ENCODE data around the gene DDX59. TPM values are rescaled to one million over a fixed set of nuclear protein-coding genes. Genes with fewer than 3 reads are reported as not detected.

DDX59 gene
- total RNA-seq, 1 experiment from 2014 or later: 16.0 TPM

DNA sequence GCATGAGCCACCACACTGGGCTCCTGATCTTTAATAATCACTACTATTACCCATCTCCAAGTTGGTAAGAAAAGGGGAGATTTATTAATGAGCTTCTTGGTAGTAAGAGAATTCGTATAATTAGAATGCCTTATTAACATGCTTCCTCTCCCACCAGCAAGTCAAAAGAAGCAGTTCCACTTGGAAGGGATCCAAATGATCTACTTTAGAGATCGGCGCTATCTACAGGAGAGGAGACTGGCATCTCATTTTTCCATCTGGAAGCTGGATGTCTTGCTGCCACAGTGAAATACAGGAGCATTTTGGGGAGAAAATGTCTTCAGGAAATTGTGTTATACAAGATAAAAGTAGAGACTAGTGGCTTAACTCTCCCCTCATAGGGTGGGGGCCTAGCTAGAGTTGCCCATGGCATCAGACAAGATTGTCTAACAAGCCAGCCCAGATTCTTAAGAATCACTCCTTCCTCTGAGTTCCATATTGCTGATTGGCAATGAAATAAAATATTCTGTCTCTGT lies 35.3 kb upstream of the DDX59 start:
- CTCF ChIA-PET: no interaction called here
- no TSS peak for BruUV-seq (replicated peaks)
- RAD21 ChIA-PET (ENCODE audit: low non-redundant PET in 1 of 2, low total read pairs in 2 of 2, uncharacterized antibody in 2 of 2, unreplicated experiment in 2 of 2): no interaction called here
- Histone ChIP-seq H3K9me3 (ENCODE audit: control insufficient read depth in 1 of 2, insufficient read depth in 1 of 2, low read depth in 1 of 2, low read length in 2 of 2) (no peaks in the 10 kb centered on the region), H3K36me3 (ENCODE audit: control insufficient read depth in 1 of 2, insufficient read depth in 2 of 2, low read length in 2 of 2) (no peaks in the 10 kb centered on the region), H3K9me2 (ENCODE audit: insufficient read depth) (no peaks in the 10 kb centered on the region), H4K20me1 (ENCODE audit: insufficient read depth) (no peaks in the 10 kb centered on the region), H3K27me3 (ENCODE audit: insufficient read depth, low read length) (no peaks in the 10 kb centered on the region), H3K27ac (ENCODE audit: low read depth, low read length) (no peak overlapping the region), H3K9ac (ENCODE audit: low read length) (no peak overlapping the region), H3K4me2 (ENCODE audit: low read length) (no peak overlapping the region), H3K79me2 (ENCODE audit: insufficient read depth, low read length) (no peaks in the 10 kb centered on the region), H2AFZ (ENCODE audit: low read depth, low read length, poor library complexity, severe bottlenecking) (no peak overlapping the region), H3K4me1 (ENCODE audit: control insufficient read depth in 1 of 2, insufficient read depth in 2 of 2, low read length in 2 of 2) (no peaks in the 10 kb centered on the region), H3K4me3 (replicated peaks in 1 of 2; ENCODE audit: low read depth in 1 of 2, low read length in 2 of 2) (no peak overlapping the region)
- POLR2A ChIA-PET: no interaction called here
- DNase-seq (ENCODE audit: low read depth, low spot score) (no peak), ATAC-seq (no peak)
- intact Hi-C loops (cut with micrococcal nuclease): no loop called here
- no peak for TF ChIP-seq EZH2phosphoT487 (IDR thresholded peaks at IDR 0.05; ENCODE audit: borderline replicate concordance)
- no peak for TF ChIP-seq SIN3A (IDR thresholded peaks at IDR 0.05; ENCODE audit: low read depth)
- TF ChIP-seq TCF7L2 (IDR thresholded peaks at IDR 0.05; ENCODE audit: borderline replicate concordance, extremely low read depth, insufficient read depth, insufficient read length): no peak
- no peak for TF ChIP-seq ELF1 (IDR thresholded peaks at IDR 0.05; ENCODE audit: borderline replicate concordance, low read depth)
- no peak for TF ChIP-seq POLR2AphosphoS5 (IDR thresholded peaks at IDR 0.05; ENCODE audit: low read depth, low read length)
- TF ChIP-seq, protein P1, sequence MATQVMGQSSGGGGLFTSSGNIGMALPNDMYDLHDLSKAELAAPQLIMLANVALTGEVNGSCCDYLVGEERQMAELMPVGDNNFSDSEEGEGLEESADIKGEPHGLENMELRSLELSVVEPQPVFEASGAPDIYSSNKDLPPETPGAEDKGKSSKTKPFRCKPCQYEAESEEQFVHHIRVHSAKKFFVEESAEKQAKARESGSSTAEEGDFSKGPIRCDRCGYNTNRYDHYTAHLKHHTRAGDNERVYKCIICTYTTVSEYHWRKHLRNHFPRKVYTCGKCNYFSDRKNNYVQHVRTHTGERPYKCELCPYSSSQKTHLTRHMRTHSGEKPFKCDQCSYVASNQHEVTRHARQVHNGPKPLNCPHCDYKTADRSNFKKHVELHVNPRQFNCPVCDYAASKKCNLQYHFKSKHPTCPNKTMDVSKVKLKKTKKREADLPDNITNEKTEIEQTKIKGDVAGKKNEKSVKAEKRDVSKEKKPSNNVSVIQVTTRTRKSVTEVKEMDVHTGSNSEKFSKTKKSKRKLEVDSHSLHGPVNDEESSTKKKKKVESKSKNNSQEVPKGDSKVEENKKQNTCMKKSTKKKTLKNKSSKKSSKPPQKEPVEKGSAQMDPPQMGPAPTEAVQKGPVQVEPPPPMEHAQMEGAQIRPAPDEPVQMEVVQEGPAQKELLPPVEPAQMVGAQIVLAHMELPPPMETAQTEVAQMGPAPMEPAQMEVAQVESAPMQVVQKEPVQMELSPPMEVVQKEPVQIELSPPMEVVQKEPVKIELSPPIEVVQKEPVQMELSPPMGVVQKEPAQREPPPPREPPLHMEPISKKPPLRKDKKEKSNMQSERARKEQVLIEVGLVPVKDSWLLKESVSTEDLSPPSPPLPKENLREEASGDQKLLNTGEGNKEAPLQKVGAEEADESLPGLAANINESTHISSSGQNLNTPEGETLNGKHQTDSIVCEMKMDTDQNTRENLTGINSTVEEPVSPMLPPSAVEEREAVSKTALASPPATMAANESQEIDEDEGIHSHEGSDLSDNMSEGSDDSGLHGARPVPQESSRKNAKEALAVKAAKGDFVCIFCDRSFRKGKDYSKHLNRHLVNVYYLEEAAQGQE (IDR thresholded peaks at IDR 0.05; ENCODE audit: low read depth): no peak
- TF ChIP-seq ZBTB33 (IDR thresholded peaks at IDR 0.05; ENCODE audit: extremely low read depth, insufficient replicate concordance, low read length): no peak
- TF ChIP-seq EZH2 (IDR thresholded peaks at IDR 0.05): no peak
- no peak for TF ChIP-seq POLR2A (IDR thresholded peaks at IDR 0.05; ENCODE audit: borderline replicate concordance, extremely low read depth, insufficient read depth, insufficient read length)
- TF ChIP-seq JUND (IDR thresholded peaks at IDR 0.05): no peak
- TF ChIP-seq EGR1 (IDR thresholded peaks at IDR 0.05; ENCODE audit: low read depth): no peak
- no peak for TF ChIP-seq ATF3 (IDR thresholded peaks at IDR 0.05)
